A673 (cell line): ENCODE results near the gene FDX1.

ENCODE experiments used
- EZH2 ChIP-seq: fragments of 200-600 bp; sonication (generic); IDR thresholded peaks from 2 replicates; pipeline ENCODE4 v1.6.1; 2017; ENCODE audit warnings: borderline replicate concordance, low read depth, mild to moderate bottlenecking, mixed read lengths, antibody characterized with exemption, low read length; ENCODE audit not compliant: poor library complexity, severe bottlenecking
- TF ChIP-seq, protein P1 (sequence below): fragments of 300-800, 200-600 bp; sonication (generic); conservative IDR thresholded peaks from 2 replicates; pipeline ENCODE4 v1.5.1; 2017; ENCODE audit warnings: low read depth, mild to moderate bottlenecking, antibody characterized with exemption, low read length, moderate library complexity, mixed read lengths

DNA sequence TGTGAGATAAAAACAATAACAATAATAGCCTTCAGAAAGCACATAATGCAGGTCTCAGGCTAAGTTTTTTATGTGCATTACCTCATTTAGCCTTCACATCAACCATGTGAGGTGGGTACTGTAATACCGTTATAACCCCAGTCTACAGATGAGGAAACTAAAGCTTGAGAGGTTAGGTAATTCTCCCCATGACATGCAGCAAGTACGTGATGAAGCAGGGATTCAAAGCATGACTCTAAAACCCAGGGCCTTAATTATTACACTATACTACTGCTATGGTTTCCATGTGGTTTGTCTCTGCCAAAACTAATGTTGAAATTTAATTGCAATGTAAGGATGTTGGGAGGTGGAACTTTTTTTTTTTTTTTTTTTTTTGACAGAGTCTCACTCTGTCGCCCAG is 37.7 kb upstream of the FDX1 start:
- TF ChIP-seq, protein P1, sequence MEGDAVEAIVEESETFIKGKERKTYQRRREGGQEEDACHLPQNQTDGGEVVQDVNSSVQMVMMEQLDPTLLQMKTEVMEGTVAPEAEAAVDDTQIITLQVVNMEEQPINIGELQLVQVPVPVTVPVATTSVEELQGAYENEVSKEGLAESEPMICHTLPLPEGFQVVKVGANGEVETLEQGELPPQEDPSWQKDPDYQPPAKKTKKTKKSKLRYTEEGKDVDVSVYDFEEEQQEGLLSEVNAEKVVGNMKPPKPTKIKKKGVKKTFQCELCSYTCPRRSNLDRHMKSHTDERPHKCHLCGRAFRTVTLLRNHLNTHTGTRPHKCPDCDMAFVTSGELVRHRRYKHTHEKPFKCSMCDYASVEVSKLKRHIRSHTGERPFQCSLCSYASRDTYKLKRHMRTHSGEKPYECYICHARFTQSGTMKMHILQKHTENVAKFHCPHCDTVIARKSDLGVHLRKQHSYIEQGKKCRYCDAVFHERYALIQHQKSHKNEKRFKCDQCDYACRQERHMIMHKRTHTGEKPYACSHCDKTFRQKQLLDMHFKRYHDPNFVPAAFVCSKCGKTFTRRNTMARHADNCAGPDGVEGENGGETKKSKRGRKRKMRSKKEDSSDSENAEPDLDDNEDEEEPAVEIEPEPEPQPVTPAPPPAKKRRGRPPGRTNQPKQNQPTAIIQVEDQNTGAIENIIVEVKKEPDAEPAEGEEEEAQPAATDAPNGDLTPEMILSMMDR: no peak
- no peak for TF ChIP-seq EZH2
